ENCODE measurements around the gene KLK13. TPM values are rescaled to one million over a fixed set of nuclear protein-coding genes. Genes with fewer than 3 reads are reported as not detected.

KLK13 gene
- total RNA-seq, 1 experiment from 2014 or later: not detected

DNA sequence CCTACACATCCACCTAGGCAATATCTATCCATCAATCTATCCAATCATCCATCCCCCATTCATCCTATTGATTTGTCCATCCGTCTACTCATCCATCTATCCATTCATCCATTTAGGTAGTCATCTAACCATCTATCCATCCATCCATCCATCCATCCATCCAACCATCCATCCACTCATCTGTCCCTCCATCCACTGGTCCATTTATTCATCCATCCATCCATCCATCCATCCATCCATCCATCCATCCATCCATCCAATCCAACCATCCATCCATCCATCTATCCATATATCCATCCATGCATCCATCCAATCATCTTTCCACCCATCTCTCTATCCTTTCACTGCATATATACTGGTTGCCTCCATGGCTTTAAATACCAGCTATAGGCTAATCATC, 3.9 kb downstream of the KLK13 start:
- DNase-seq (ENCODE audit: low spot score): no peak

GRCh38 chr19:51060336-51060735, 4.6 kb downstream of the KLK13 start:
- DNase-seq (ENCODE audit: low spot score): no peak

GRCh38 chr19:51059715-51060114, 5.2 kb downstream of the KLK13 start:
- no peak for DNase-seq (ENCODE audit: low spot score)

- DNase-seq (ENCODE audit: low spot score): no peak
Measured at GRCh38 chr19:51055866-51056265, 9.0 kb downstream of the KLK13 start.

- DNase-seq (ENCODE audit: low spot score): no peak
Measured at GRCh38 chr19:51047031-51047335, 17.9 kb downstream of the KLK13 start.

- DNase-seq (ENCODE audit: low spot score): no peak
Measured at GRCh38 chr19:51044327-51044726, 20.6 kb downstream of the KLK13 start.

GRCh38 chr19:51043497-51043896, 21.4 kb downstream of the KLK13 start:
- no peak for DNase-seq (ENCODE audit: low spot score)

- DNase-seq (ENCODE audit: low spot score): no peak
Measured at GRCh38 chr19:51040151-51040550, 24.7 kb downstream of the KLK13 start.

GRCh38 chr19:51036519-51036918, 28.4 kb downstream of the KLK13 start:
- DNase-seq (ENCODE audit: low spot score): no peak

- DNase-seq (ENCODE audit: low spot score): peak; percentile 71
Measured at GRCh38 chr19:51034704-51035103, 30.2 kb downstream of the KLK13 start, which contains the start of gene KLK12. Gene KLK12 (minus strand): TSS chr19:51035002. CDS start chr19:51034621, 381 bp downstream.

- no peak for DNase-seq (ENCODE audit: low spot score)
Measured at GRCh38 chr19:51031880-51032225, 33.0 kb downstream of the KLK13 start.

GRCh38 chr19:51031220-51031879, 33.5 kb downstream of the KLK13 start:
- DNase-seq (ENCODE audit: low spot score): no peak

GRCh38 chr19:51030631-51031030, 34.3 kb downstream of the KLK13 start:
- DNase-seq (ENCODE audit: low spot score): no peak

DNA sequence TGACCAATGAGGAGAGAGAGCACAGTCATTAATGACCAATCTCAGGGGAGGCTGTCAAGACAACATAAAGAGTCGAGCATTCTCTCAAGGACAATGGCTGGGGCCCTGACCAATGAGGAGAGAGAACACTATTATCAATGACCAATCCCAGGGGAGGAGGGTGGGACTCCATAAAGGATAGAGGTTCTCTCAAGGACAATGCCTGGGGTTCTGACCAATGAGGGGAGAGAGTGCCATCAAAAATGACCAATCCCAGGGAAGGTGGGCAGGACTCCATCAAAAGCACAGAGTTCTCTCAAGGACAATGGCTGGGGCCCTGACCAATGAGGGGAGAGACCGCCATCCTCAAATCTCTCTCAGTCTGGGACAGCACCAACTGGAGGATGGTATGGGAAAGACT, 35.2 kb downstream of the KLK13 start:
- peak; percentile 27 for DNase-seq (ENCODE audit: low spot score)

- DNase-seq (ENCODE audit: low spot score): peak; percentile 35
Measured at GRCh38 chr19:51027873-51028272, 37.0 kb downstream of the KLK13 start.

DNA sequence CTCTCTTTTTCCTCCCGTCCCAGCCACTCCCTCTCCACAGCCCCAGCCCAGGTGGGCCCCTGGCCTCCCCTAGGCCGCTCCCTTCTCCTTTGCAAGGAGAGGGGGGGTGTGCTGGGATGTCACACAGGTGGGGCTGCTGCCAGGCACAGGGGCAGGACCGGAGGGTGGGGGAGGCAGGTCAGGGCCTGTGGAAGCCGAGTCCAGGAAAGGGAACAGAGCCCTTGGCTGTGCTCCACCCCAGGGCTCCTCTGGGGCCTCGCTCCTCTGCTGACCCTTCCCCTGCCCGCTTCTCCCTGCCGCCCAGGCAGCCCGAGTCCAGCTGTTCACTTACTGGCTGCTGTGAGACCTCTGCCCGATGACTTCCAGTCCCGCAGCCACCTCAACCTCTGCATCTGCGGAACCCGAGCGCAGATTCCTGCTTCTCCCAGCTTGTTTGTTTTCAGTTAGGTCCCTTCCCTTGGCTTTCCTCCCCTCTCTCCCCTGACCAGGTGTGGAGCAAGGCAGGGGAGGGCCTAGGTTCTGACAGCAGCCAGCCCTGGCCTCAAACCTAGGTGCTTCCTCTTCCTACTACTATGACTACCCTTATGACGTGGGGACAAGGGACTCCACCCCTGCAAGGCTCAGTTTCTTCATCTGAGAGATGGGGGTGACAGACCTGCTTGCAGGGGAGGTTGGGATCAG, 37.6 kb downstream of the KLK13 start:
- DNase-seq (ENCODE audit: low spot score): peak; percentile 75

GRCh38 chr19:51026554-51026831, 38.4 kb downstream of the KLK13 start, which contains the start of gene KLK11:
Gene KLK11 (minus strand): TSS chr19:51026616. CDS start chr19:51025631, 985 bp downstream.
- DNase-seq (ENCODE audit: low spot score): peak; percentile 92

GRCh38 chr19:51025809-51026553, 38.9 kb downstream of the KLK13 start:
- DNase-seq (ENCODE audit: low spot score): peak; percentile 70

- no peak for DNase-seq (ENCODE audit: low spot score)
Measured at GRCh38 chr19:51025401-51025800, 39.5 kb downstream of the KLK13 start.

DNA sequence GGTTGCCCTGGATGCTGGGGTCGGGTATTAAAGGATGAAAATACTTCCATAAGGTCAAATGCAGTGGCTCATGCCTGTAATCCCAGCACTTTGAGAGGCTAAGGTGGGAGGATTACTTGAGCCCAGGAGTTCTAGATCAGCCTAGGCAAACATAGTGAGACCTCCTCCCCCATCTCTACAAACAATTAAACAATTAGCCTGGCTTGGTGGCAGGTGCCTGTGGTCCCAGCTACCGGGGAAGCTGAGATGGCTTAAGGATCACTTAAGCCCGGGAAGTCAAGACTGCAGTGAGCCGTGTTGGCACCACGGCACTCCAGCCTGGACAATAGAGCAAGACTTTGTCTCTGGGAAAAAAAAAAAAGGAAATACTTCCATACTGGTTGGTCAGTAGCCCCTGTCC, 40.0 kb downstream of the KLK13 start:
- no peak for DNase-seq (ENCODE audit: low spot score)

- DNase-seq (ENCODE audit: low spot score): no peak
Measured at GRCh38 chr19:51023946-51024345, 40.9 kb downstream of the KLK13 start.

DNA sequence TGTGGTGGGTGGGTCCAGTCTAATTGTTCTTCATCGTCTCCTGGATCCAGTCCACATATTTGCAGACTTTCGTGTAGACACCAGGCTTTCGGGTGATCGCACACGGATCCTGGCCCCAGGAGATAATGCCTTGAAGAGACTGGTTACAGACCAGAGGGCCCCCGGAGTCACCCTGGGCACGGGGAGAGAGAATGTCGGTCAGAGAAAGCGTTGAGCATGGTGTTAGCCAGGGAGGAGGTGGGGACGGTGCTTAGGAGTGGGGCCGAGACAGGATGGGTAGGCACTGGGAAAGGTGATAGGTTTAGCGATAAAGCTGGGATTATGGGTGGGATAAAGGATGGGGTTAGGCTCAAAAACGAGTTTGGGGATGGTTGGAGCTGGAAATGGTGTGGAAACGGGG, 42.4 kb downstream of the KLK13 start:
- no peak for DNase-seq (ENCODE audit: low spot score)
